ENCODE results near the gene USP38.

GRCh38 chr4:143195581-143195980 is 10.9 kb downstream of the USP38 start:
- no peak for TF ChIP-seq POLR2AphosphoS5 (IDR thresholded peaks at IDR 0.05)
- TF ChIP-seq POLR2A (IDR thresholded peaks at IDR 0.05), result no peak
- TF ChIP-seq CTCF (IDR thresholded peaks at IDR 0.05 in 8 of 11, conservative IDR thresholded peaks at IDR 0.05 in 3 of 11), result no peak
